ENCODE results near the gene CDH22. TPM values are rescaled to one million over a fixed set of nuclear protein-coding genes. Genes with fewer than 3 reads are reported as not detected.

Gene CDH22
- total and polyA plus RNA-seq, 2 experiments from 2014 or later: 0.08 to 0.10 TPM

- TF ChIP-seq CTCF (conservative IDR thresholded peaks at IDR 0.05; ENCODE audit: low read depth in 2 of 2) (peak; percentile 16 to 52; a peak in 2 of 4 replicates), ZNF114 (CRISPR knock-in tag; IDR thresholded peaks at IDR 0.05) (no peak)
These were observed at the start of gene CDH22 (continued) for GRCh38 chr20:46308258-46309157.

- H3F3A ChIP-seq (replicated peaks; ENCODE audit: low read depth): no peaks in the 10 kb centered on the region
- no peaks in the 10 kb centered on the region; the same call in 1 of the 2 replicates for H4K20me1 ChIP-seq (replicated peaks; ENCODE audit: insufficient read depth)
- no peak overlapping the region for H3K27ac ChIP-seq (ENCODE audit: low read depth)
- no peaks in the 10 kb centered on the region for H3K9me3 Mint-ChIP-seq
- peaks cover 10% of the 10 kb centered on the region for H3K36me3 Mint-ChIP-seq (ENCODE audit: low read depth)
- H3K4me3 ChIP-seq: no peak overlapping the region
- no peak overlapping the region for H3K4me3 Mint-ChIP-seq
- no peak overlapping the region for H3K4me2 ChIP-seq
- no peaks in the 10 kb centered on the region for H3K9me2 ChIP-seq (ENCODE audit: insufficient read depth)
- DNase-seq (ENCODE audit: low spot score) (no peak), ATAC-seq (no peak)
- peaks cover 15% of the 10 kb centered on the region for H3K27me3 Mint-ChIP-seq (ENCODE audit: insufficient read depth, low read depth, poor library complexity)
- no peaks in the 10 kb centered on the region for H3K27me3 ChIP-seq (ENCODE audit: insufficient read depth)
- H3K79me2 ChIP-seq (replicated peaks; ENCODE audit: insufficient read depth): peaks cover 19% of the 10 kb centered on the region
- H3K36me3 ChIP-seq (ENCODE audit: insufficient read depth): no peaks in the 10 kb centered on the region
- no peak overlapping the region for H2AFZ ChIP-seq
- H3K27ac Mint-ChIP-seq: no peak overlapping the region
- no peaks in the 10 kb centered on the region; the same call in 2 of the 3 replicates for H3K4me1 Mint-ChIP-seq
- H3K4me1 ChIP-seq (ENCODE audit: insufficient read depth): no peaks in the 10 kb centered on the region
- no peak for TF ChIP-seq EZH2phosphoT487 (IDR thresholded peaks at IDR 0.05; ENCODE audit: unreplicated experiment)
- no peak for TF ChIP-seq POLR2AphosphoS5 (IDR thresholded peaks at IDR 0.05; ENCODE audit: low read depth)
- TF ChIP-seq JUNB (IDR thresholded peaks at IDR 0.05; ENCODE audit: unreplicated experiment): no peak
- no peak for TF ChIP-seq CREB1 (CRISPR knock-in tag; IDR thresholded peaks at IDR 0.05; ENCODE audit: low read depth)
- TF ChIP-seq NANOG (IDR thresholded peaks at IDR 0.05; ENCODE audit: borderline replicate concordance): no peak
- no peak for TF ChIP-seq STAT1 (IDR thresholded peaks at IDR 0.05; ENCODE audit: unreplicated experiment)
- no peak for TF ChIP-seq ZNF114 (CRISPR knock-in tag; IDR thresholded peaks at IDR 0.05)
- TF ChIP-seq, protein P1, sequence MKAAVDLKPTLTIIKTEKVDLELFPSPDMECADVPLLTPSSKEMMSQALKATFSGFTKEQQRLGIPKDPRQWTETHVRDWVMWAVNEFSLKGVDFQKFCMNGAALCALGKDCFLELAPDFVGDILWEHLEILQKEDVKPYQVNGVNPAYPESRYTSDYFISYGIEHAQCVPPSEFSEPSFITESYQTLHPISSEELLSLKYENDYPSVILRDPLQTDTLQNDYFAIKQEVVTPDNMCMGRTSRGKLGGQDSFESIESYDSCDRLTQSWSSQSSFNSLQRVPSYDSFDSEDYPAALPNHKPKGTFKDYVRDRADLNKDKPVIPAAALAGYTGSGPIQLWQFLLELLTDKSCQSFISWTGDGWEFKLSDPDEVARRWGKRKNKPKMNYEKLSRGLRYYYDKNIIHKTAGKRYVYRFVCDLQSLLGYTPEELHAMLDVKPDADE (IDR thresholded peaks at IDR 0.05): no peak
- TF ChIP-seq CTCF (conservative IDR thresholded peaks at IDR 0.05; ENCODE audit: low read depth in 2 of 2): no peak
- TF ChIP-seq ZNF331 (CRISPR knock-in tag; IDR thresholded peaks at IDR 0.05; ENCODE audit: low read depth): no peak
- TF ChIP-seq, protein P2, sequence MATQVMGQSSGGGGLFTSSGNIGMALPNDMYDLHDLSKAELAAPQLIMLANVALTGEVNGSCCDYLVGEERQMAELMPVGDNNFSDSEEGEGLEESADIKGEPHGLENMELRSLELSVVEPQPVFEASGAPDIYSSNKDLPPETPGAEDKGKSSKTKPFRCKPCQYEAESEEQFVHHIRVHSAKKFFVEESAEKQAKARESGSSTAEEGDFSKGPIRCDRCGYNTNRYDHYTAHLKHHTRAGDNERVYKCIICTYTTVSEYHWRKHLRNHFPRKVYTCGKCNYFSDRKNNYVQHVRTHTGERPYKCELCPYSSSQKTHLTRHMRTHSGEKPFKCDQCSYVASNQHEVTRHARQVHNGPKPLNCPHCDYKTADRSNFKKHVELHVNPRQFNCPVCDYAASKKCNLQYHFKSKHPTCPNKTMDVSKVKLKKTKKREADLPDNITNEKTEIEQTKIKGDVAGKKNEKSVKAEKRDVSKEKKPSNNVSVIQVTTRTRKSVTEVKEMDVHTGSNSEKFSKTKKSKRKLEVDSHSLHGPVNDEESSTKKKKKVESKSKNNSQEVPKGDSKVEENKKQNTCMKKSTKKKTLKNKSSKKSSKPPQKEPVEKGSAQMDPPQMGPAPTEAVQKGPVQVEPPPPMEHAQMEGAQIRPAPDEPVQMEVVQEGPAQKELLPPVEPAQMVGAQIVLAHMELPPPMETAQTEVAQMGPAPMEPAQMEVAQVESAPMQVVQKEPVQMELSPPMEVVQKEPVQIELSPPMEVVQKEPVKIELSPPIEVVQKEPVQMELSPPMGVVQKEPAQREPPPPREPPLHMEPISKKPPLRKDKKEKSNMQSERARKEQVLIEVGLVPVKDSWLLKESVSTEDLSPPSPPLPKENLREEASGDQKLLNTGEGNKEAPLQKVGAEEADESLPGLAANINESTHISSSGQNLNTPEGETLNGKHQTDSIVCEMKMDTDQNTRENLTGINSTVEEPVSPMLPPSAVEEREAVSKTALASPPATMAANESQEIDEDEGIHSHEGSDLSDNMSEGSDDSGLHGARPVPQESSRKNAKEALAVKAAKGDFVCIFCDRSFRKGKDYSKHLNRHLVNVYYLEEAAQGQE (IDR thresholded peaks at IDR 0.05; ENCODE audit: unreplicated experiment): no peak
- TF ChIP-seq EZH2 (IDR thresholded peaks at IDR 0.05; ENCODE audit: low read depth, unreplicated experiment): no peak
These were observed 48.8 kb upstream of the CDH22 start for GRCh38 chr20:46357030-46357514.

Data from GM23338 (cell line).